CD4-positive, CD25-positive, alpha-beta regulatory T cell (primary cell): ENCODE results near the gene AGTPBP1. TPM values are rescaled to one million over a fixed set of nuclear protein-coding genes. Genes with fewer than 3 reads are reported as not detected.

ENCODE experiments used
- ATAC-seq, 2 donors: fragments of 150-1000 bp; cut with Tn5 transposase; one replicate each; pipeline ENCODE4 v1.10.0; 2021; ENCODE audit warnings: low read depth in 2 of 2, moderate number of reproducible peaks in 2 of 2, moderate library complexity in 1 of 2
- DNase-seq, 3 donors: peaks; one replicate each; pipeline versions ENCODE4 v3.0.0 to v3.0.0-alpha.2; 2012 to 2022; ENCODE audit warnings: mixed read lengths in 1 of 3
- H3K27ac ChIP-seq: one replicate; pipeline ENCODE4 v1.7.0; 2013; ENCODE audit warnings: mild to moderate bottlenecking, low read length; ENCODE audit not compliant: insufficient read depth, poor library complexity, severe bottlenecking
- H3K27me3 ChIP-seq: one replicate; pipeline ENCODE4 v1.7.0; 2013; ENCODE audit warnings: low read length; ENCODE audit not compliant: control insufficient read depth, insufficient read depth
- H3K36me3 ChIP-seq: one replicate; pipeline ENCODE4 v1.7.0; 2013; ENCODE audit warnings: mild to moderate bottlenecking, low read length, moderate library complexity; ENCODE audit not compliant: control insufficient read depth, insufficient read depth
- H3K4me1 ChIP-seq: 2 replicates; pipeline ENCODE4 v1.7.0; 2013; ENCODE audit warnings: mild to moderate bottlenecking, low read length; ENCODE audit not compliant: insufficient read depth, control insufficient read depth, poor library complexity, severe bottlenecking
- H3K4me3 ChIP-seq: one replicate; pipeline ENCODE4 v1.7.0; 2013; ENCODE audit warnings: low read depth, mild to moderate bottlenecking, low read length, moderate library complexity
- H3K9me3 ChIP-seq, 2 experiments: 1 replicate in 1 of 2; 2 replicates in 1 of 2; pipeline ENCODE4 v1.7.0; 2013; ENCODE audit warnings: low read length in 2 of 2, mild to moderate bottlenecking in 1 of 2, moderate library complexity in 1 of 2; ENCODE audit not compliant: control insufficient read depth in 2 of 2
- H3K27ac Mint-ChIP-seq, 3 donors: one replicate each; pipeline ENCODE4 v1.8.0; 2020 to 2022; ENCODE audit warnings: mild to moderate bottlenecking in 3 of 3, mixed read lengths in 3 of 3, moderate library complexity in 2 of 3
- H3K27me3 Mint-ChIP-seq: one replicate; pipeline ENCODE4 v1.8.0; 2022; ENCODE audit warnings: mild to moderate bottlenecking, mixed read lengths
- H3K36me3 Mint-ChIP-seq: one replicate; pipeline ENCODE4 v1.8.0; 2020; ENCODE audit warnings: mixed read lengths
- H3K4me1 Mint-ChIP-seq, 4 donors: one replicate each; pipeline ENCODE4 v1.8.0; 2020 to 2022; ENCODE audit warnings: mixed read lengths in 4 of 4, mild to moderate bottlenecking in 1 of 4
- H3K4me3 Mint-ChIP-seq, 4 donors: one replicate each; pipeline ENCODE4 v1.8.0; 2020 to 2022; ENCODE audit warnings: mild to moderate bottlenecking in 4 of 4, mixed read lengths in 4 of 4, moderate library complexity in 3 of 4
- H3K9me3 Mint-ChIP-seq, 7 donors: one replicate each; pipeline ENCODE4 v1.8.0; 2020 to 2022; ENCODE audit warnings: mixed read lengths in 7 of 7, mild to moderate bottlenecking in 3 of 7, moderate library complexity in 2 of 7
- polyA plus RNA-seq, 4 donors: library from polyadenylated mRNA; unstranded; fragments of 300-500 nt; fragmentation: Illumina TruSeq; gene quantifications; one replicate each; pipeline ENCODE4 v1.2.3, GENCODE V29; 2021
- total RNA-seq: library from RNA; stranded (reverse); gene quantifications from one replicate; pipeline ENCODE4 v1.2.3, GENCODE V29; 2022

The AGTPBP1 gene
- total and polyA plus RNA-seq, 5 donors from 2014 or later, result 21.1 to 55.6 (median 23.4) TPM

GRCh38 chr9:85745203-85745602 lies 3.4 kb upstream of the AGTPBP1 start:
- Histone ChIP-seq H3K9me3 (no peaks in the 10 kb centered on the region), H3K4me1 (peaks cover 15% of the 10 kb centered on the region), H3K27me3 (peaks cover 3% of the 10 kb centered on the region), H3K36me3 (no peaks in the 10 kb centered on the region), H3K27ac (no peak overlapping the region), H3K4me3 (no peak overlapping the region)
- Mint-ChIP-seq H3K9me3 (peaks cover 0 to 2% (median 0%) of the 10 kb centered on the region in 7 donors), H3K27me3 (peaks cover 7% of the 10 kb centered on the region), H3K4me3 (peak overlapping the region in 1 of 4 donors; percentile 19), H3K27ac (no peak overlapping the region), H3K36me3 (no peaks in the 10 kb centered on the region), H3K4me1 (peaks cover 7 to 18% (median 9%) of the 10 kb centered on the region in 4 donors)
- DNase-seq (no peak), ATAC-seq (no peak)

- no peak overlapping the region for H3K4me3 ChIP-seq
- Mint-ChIP-seq H3K4me3 (peak overlapping the region in 1 of 4 donors; percentile 17), H3K27me3 (peaks cover 7% of the 10 kb centered on the region)
These were observed 2.7 kb upstream of the AGTPBP1 start for GRCh38 chr9:85744480-85744879.

GRCh38 chr9:85743275-85744128 lies 1.7 kb upstream of the AGTPBP1 start:
- H3K27ac ChIP-seq, result no peak overlapping the region
- peak overlapping the region; percentile 92 for H3K4me3 ChIP-seq
- H3K9me3 Mint-ChIP-seq, result peaks cover 0 to 2% (median 0%) of the 10 kb centered on the region in 7 donors
- H3K4me1 Mint-ChIP-seq, result peaks cover 10 to 32% (median 14%) of the 10 kb centered on the region in 4 donors
- H3K36me3 ChIP-seq, result no peaks in the 10 kb centered on the region
- no peaks in the 10 kb centered on the region for H3K36me3 Mint-ChIP-seq
- H3K27me3 Mint-ChIP-seq, result peaks cover 7% of the 10 kb centered on the region
- no peak for ATAC-seq
- H3K9me3 ChIP-seq, result no peaks in the 10 kb centered on the region
- H3K27ac Mint-ChIP-seq, result no peak overlapping the region
- DNase-seq, result peak in 1 of 3 donors; percentile 43
- peak overlapping the region in 3 of 4 donors; percentile 42 to 98 (median 67) for H3K4me3 Mint-ChIP-seq
- H3K4me1 ChIP-seq, result peaks cover 23% of the 10 kb centered on the region
- peaks cover 3% of the 10 kb centered on the region for H3K27me3 ChIP-seq

More at GRCh38 chr9:85744480-85744879, 2.7 kb upstream of the AGTPBP1 start:
- Mint-ChIP-seq H3K36me3 (no peaks in the 10 kb centered on the region), H3K9me3 (peaks cover 0 to 2% (median 0%) of the 10 kb centered on the region in 7 donors), H3K4me1 (peaks cover 7 to 25% (median 11%) of the 10 kb centered on the region in 4 donors), H3K27ac (no peak overlapping the region)
- peaks cover 17% of the 10 kb centered on the region for H3K4me1 ChIP-seq
- no peaks in the 10 kb centered on the region for H3K36me3 ChIP-seq
- H3K9me3 ChIP-seq, result no peaks in the 10 kb centered on the region
- H3K27me3 ChIP-seq, result peaks cover 3% of the 10 kb centered on the region
- no peak for DNase-seq
- ATAC-seq, result no peak
- no peak overlapping the region for H3K27ac ChIP-seq

GRCh38 chr9:85742597-85742936 lies 813 bp upstream of the AGTPBP1 start:
- Histone ChIP-seq H3K9me3 (no peaks in the 10 kb centered on the region), H3K4me3 (peak overlapping the region; percentile 92), H3K4me1 (peaks cover 24% of the 10 kb centered on the region), H3K27ac (peak overlapping the region; percentile 93), H3K36me3 (no peaks in the 10 kb centered on the region), H3K27me3 (peaks cover 3% of the 10 kb centered on the region)
- peak overlapping the region; percentile 43 to 94 (median 91) for H3K27ac Mint-ChIP-seq
- H3K9me3 Mint-ChIP-seq, result peaks cover 0 to 2% (median 0%) of the 10 kb centered on the region in 7 donors
- H3K4me1 Mint-ChIP-seq, result peaks cover 13 to 37% (median 14%) of the 10 kb centered on the region in 4 donors
- no peaks in the 10 kb centered on the region for H3K27me3 Mint-ChIP-seq
- peak overlapping the region; percentile 94 to 98 (median 96) for H3K4me3 Mint-ChIP-seq
- H3K36me3 Mint-ChIP-seq, result no peaks in the 10 kb centered on the region
- no peak for DNase-seq
- ATAC-seq, result no peak

- ATAC-seq, result peak in 1 of 2 donors; percentile 19
- H3K4me1 ChIP-seq, result peaks cover 24% of the 10 kb centered on the region
- H3K27ac ChIP-seq, result peak overlapping the region; percentile 93
- no peaks in the 10 kb centered on the region for H3K27me3 Mint-ChIP-seq
- no peaks in the 10 kb centered on the region for H3K36me3 ChIP-seq
- peaks cover 3% of the 10 kb centered on the region for H3K27me3 ChIP-seq
- H3K4me3 Mint-ChIP-seq, result peak overlapping the region; percentile 94 to 96 (median 95)
- peaks cover 15 to 43% (median 17%) of the 10 kb centered on the region in 4 donors for H3K4me1 Mint-ChIP-seq
- peaks cover 0 to 2% (median 0%) of the 10 kb centered on the region in 7 donors for H3K9me3 Mint-ChIP-seq
- no peaks in the 10 kb centered on the region for H3K9me3 ChIP-seq
- no peaks in the 10 kb centered on the region for H3K36me3 Mint-ChIP-seq
- peak; percentile 51 to 73 (median 71) for DNase-seq
- H3K4me3 ChIP-seq, result peak overlapping the region; percentile 78
- H3K27ac Mint-ChIP-seq, result peak overlapping the region; percentile 67 to 98 (median 91)
These were observed 469 bp downstream of the AGTPBP1 start for GRCh38 chr9:85741095-85741874.

- H3K27me3 Mint-ChIP-seq, result no peaks in the 10 kb centered on the region
- peaks cover 24% of the 10 kb centered on the region for H3K4me1 ChIP-seq
- peak overlapping the region; percentile 67 to 98 (median 91) for H3K27ac Mint-ChIP-seq
- H3K27me3 ChIP-seq, result peaks cover 3% of the 10 kb centered on the region
- H3K9me3 ChIP-seq, result no peaks in the 10 kb centered on the region
- H3K36me3 ChIP-seq, result no peaks in the 10 kb centered on the region
- peak overlapping the region; percentile 94 to 96 (median 95) for H3K4me3 Mint-ChIP-seq
- H3K4me1 Mint-ChIP-seq, result peaks cover 15 to 43% (median 17%) of the 10 kb centered on the region in 4 donors
- no peaks in the 10 kb centered on the region for H3K36me3 Mint-ChIP-seq
- H3K4me3 ChIP-seq, result peak overlapping the region; percentile 78
- peak overlapping the region; percentile 93 for H3K27ac ChIP-seq
- H3K9me3 Mint-ChIP-seq, result peaks cover 0 to 2% (median 0%) of the 10 kb centered on the region in 7 donors
- ATAC-seq (no peak), DNase-seq (no peak)
These were observed 1.0 kb downstream of the AGTPBP1 start for GRCh38 chr9:85740787-85741094.

GRCh38 chr9:85738509-85738908 lies 3.2 kb downstream of the AGTPBP1 start:
- peak overlapping the region in 1 of 3 donors; percentile 4 for H3K27ac Mint-ChIP-seq
- no peaks in the 10 kb centered on the region for H3K9me3 ChIP-seq
- H3K27me3 ChIP-seq, result no peaks in the 10 kb centered on the region
- H3K27me3 Mint-ChIP-seq, result no peaks in the 10 kb centered on the region
- DNase-seq (no peak), ATAC-seq (no peak)
- peaks cover 0 to 2% (median 0%) of the 10 kb centered on the region in 7 donors for H3K9me3 Mint-ChIP-seq
- no peak overlapping the region for H3K4me3 ChIP-seq
- H3K4me3 Mint-ChIP-seq, result peak overlapping the region in 3 of 4 donors; percentile 2 to 82 (median 5)
- peaks cover 27% of the 10 kb centered on the region for H3K4me1 ChIP-seq
- peaks cover under 1% of the 10 kb centered on the region for H3K36me3 Mint-ChIP-seq
- peaks cover 23 to 55% (median 27%) of the 10 kb centered on the region in 4 donors for H3K4me1 Mint-ChIP-seq
- no peak overlapping the region for H3K27ac ChIP-seq
- no peaks in the 10 kb centered on the region for H3K36me3 ChIP-seq
